ENCODE data around the gene SCARF1.

Gene SCARF1

DNA sequence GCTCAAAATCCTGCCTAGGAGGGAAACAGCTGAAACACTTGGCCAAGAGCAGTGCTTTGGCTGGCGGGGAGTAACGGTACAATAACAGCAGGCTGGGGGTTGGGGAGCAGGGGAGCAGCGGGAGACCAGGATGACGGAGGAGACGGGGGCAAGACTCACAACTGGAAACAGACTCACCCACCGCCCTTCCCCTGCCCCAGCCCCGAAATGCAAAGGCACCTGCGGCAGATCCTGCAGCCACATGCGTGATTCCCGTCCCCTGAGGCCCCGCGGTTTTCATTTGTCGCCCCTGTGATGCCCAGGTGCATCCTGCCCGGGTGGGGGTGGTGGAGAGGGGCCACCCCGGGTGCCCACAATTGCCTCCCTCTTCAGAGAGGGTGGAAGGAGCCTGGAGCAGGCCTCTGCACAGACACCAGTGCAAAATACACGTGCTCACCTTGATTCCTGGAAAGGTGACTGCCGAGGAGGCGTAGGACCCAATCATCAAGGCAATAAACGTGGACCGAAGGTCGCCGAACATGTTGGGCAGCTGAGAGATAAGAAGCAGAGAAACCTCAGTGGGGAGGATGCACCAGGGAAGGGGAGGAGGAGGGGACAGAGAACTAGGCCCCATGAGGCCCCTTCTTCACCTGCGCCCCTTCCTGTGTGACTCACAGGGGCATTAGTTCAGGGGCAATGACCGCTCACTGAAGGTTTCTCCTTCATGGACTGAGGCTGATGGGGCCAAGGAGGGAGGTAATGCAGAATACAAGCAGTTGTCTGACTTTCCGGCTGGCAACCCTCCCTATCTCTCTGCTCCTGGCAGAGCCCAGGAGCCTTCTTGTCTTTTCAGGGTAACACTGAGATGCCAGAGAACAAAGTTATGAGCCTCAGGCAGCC is 52.5 kb downstream of the SCARF1 start:
- TF ChIP-seq, protein P1, sequence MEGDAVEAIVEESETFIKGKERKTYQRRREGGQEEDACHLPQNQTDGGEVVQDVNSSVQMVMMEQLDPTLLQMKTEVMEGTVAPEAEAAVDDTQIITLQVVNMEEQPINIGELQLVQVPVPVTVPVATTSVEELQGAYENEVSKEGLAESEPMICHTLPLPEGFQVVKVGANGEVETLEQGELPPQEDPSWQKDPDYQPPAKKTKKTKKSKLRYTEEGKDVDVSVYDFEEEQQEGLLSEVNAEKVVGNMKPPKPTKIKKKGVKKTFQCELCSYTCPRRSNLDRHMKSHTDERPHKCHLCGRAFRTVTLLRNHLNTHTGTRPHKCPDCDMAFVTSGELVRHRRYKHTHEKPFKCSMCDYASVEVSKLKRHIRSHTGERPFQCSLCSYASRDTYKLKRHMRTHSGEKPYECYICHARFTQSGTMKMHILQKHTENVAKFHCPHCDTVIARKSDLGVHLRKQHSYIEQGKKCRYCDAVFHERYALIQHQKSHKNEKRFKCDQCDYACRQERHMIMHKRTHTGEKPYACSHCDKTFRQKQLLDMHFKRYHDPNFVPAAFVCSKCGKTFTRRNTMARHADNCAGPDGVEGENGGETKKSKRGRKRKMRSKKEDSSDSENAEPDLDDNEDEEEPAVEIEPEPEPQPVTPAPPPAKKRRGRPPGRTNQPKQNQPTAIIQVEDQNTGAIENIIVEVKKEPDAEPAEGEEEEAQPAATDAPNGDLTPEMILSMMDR (IDR thresholded peaks at IDR 0.05; ENCODE audit: low read length, missing control alignments): no peak
- no peak for DNase-seq (ENCODE audit: low read depth)
- H3K4me3 ChIP-seq (replicated peaks; ENCODE audit: low read depth, low read length): no peak overlapping the region

DNA sequence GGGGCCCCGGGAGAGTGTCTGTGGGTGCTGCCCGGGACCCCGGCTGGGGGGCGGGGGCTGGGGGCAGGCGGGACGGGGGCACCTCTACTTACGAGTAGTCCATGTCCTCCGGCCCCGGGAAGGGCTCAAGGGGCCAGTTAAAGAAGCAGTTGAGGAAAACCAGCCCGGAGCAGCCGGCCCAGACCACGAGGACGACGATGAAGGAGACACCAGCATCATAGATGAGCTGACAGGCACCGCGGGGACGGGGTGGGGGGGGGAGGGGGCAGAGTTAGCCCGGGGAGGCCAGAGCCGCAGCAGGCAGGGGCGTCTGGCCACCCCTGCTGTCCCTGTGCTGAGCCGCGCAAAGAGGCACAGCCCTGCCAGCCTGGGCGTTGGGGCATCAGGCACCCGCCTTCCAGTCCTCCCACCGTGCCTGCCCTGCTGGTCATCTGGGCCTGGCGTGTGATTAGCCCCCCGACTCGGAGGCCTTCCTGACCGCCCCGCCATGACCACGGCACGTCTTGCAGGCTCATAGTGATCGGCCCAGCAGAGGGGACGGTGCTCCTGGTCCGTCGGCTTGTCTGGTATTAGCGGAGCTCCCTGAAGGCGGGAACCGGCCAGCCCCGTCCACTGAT is 54.0 kb downstream of the SCARF1 start:
- no peak for DNase-seq (ENCODE audit: low read depth)
- TF ChIP-seq, protein P1 (IDR thresholded peaks at IDR 0.05; ENCODE audit: low read length, missing control alignments): no peak
- no peak overlapping the region for H3K4me3 ChIP-seq (replicated peaks; ENCODE audit: low read depth, low read length)

- no peak overlapping the region for H3K4me3 ChIP-seq (replicated peaks; ENCODE audit: low read depth, low read length)
- TF ChIP-seq, protein P1 (IDR thresholded peaks at IDR 0.05; ENCODE audit: low read length, missing control alignments): no peak
- no peak for DNase-seq (ENCODE audit: low read depth)
These were observed 54.6 kb downstream of the SCARF1 start for GRCh38 chr17:1590747-1591473.

- TF ChIP-seq, protein P1 (IDR thresholded peaks at IDR 0.05; ENCODE audit: low read length, missing control alignments): no peak
- H3K4me3 ChIP-seq (replicated peaks; ENCODE audit: low read depth, low read length): no peak overlapping the region
- peak; percentile 81 for DNase-seq (ENCODE audit: low read depth)
These were observed 55.3 kb downstream of the SCARF1 start for GRCh38 chr17:1590029-1590746.

- H3K4me3 ChIP-seq (replicated peaks; ENCODE audit: low read depth, low read length): no peak overlapping the region
- peak; percentile 60 for DNase-seq (ENCODE audit: low read depth)
- TF ChIP-seq, protein P1 (IDR thresholded peaks at IDR 0.05; ENCODE audit: low read length, missing control alignments): no peak
These were observed 56.5 kb downstream of the SCARF1 start for GRCh38 chr17:1588821-1589585.

DNA sequence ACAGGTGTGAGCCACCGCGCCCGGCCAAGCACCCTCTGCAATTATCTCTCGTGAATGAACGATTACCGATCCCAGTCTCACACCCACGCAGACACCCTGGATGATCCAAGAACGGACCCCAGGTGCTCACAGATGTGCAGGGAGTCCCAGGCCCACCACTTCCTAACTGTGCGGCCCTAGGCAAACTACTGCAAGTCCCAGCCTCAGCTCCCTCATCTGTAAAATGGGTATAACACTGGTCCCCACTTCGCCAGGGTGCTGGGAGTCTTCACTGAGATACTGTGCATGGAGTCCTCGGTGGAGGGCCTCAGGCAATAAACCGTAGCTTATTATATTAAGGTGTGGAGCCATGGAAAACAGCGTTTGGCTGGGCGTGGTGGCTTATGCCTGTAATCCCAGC is 61.4 kb downstream of the SCARF1 start:
- DNase-seq (ENCODE audit: low read depth): no peak
- TF ChIP-seq, protein P1 (IDR thresholded peaks at IDR 0.05; ENCODE audit: low read length, missing control alignments): no peak
- no peak overlapping the region for H3K4me3 ChIP-seq (replicated peaks; ENCODE audit: low read depth, low read length)
